ENCODE measurements around the gene GNG4. TPM values are rescaled to one million over a fixed set of nuclear protein-coding genes. Genes with fewer than 3 reads are reported as not detected.

Gene GNG4
- total and polyA plus RNA-seq, 2 donors (not counting 3 experiments of a cell fraction or from before 2014, with no cell fraction given) = 0.10 TPM; not detected in 1

- peaks cover 7% of the 10 kb centered on the region for H3K4me1 ChIP-seq (ENCODE audit: control insufficient read depth, extremely low read depth, insufficient read depth, low read length)
- dilution Hi-C loops (cut with MboI; ENCODE audit: extremely low pct_ligation_motif_present, low sequenced_read_pairs) (no loop called here), intact Hi-C loops (cut with micrococcal nuclease) (loop anchor here (1.0 kb wide), 1 partner anchor 326 kb away; no protein-coding TSS in a partner anchor)
- FAIRE-seq (no peak), DNase-seq (ENCODE audit: low read depth, low spot score) (no peak)
- H3K27me3 ChIP-seq (ENCODE audit: control insufficient read depth in 2 of 2, insufficient read depth in 2 of 2, low read length in 2 of 2) = peaks cover 0 to 2% of the 10 kb centered on the region in 2 experiments
- no peak overlapping the region for H3K4me3 ChIP-seq (replicated peaks in 1 of 3; ENCODE audit: insufficient read depth in 1 of 3, low read depth in 1 of 3, low read length in 3 of 3)
- H3K79me2 ChIP-seq (ENCODE audit: control insufficient read depth, insufficient read depth, low read length) = no peaks in the 10 kb centered on the region
- H4K20me1 ChIP-seq (replicated peaks; ENCODE audit: control insufficient read depth, extremely low read depth, insufficient read depth, low read length) = no peaks in the 10 kb centered on the region
- TF ChIP-seq MYC (IDR thresholded peaks at IDR 0.05; ENCODE audit: low read depth, low read length) (no peak), MAX (IDR thresholded peaks at IDR 0.05; ENCODE audit: insufficient read depth, insufficient read length) (no peak), JUN (IDR thresholded peaks at IDR 0.05; ENCODE audit: borderline replicate concordance, insufficient read depth, insufficient read length, low read depth) (no peak), CTCF (IDR thresholded peaks at IDR 0.05; ENCODE audit: extremely low read depth in 1 of 2, insufficient read depth in 1 of 2, low read depth in 1 of 2, low read length in 2 of 2) (no peak), GATA2 (IDR thresholded peaks at IDR 0.05; ENCODE audit: insufficient read depth, insufficient read length, low read depth, low read length) (no peak), FOS (IDR thresholded peaks at IDR 0.05; ENCODE audit: borderline replicate concordance, insufficient read depth, low read length) (no peak)
- H2AFZ ChIP-seq (ENCODE audit: low read depth, low read length) = no peak overlapping the region
- H3K9me1 ChIP-seq (replicated peaks; ENCODE audit: control insufficient read depth, extremely low read depth, insufficient read depth, low read length) = no peaks in the 10 kb centered on the region
- H3K36me3 ChIP-seq (ENCODE audit: control insufficient read depth in 2 of 2, extremely low read depth in 1 of 2, insufficient read depth in 2 of 2, low read length in 2 of 2) = no peaks in the 10 kb centered on the region
- no peak overlapping the region for H3K9ac ChIP-seq (replicated peaks; ENCODE audit: extremely low read depth, insufficient read depth, low read length)
- H3K4me2 ChIP-seq (ENCODE audit: insufficient read depth, low read length) = no peak overlapping the region
- BruUV-seq (replicated peaks) = no TSS peak
- ChIA-PET POLR2A (no interaction called here), CTCF (interaction anchor here (1.0 kb wide), 1 partner anchor 17 kb away, joined by 3 read pairs; no protein-coding TSS in a partner anchor)
- no peak overlapping the region for H3K27ac ChIP-seq (ENCODE audit: insufficient read depth, low read depth, low read length)
- no peaks in the 10 kb centered on the region for H3K9me3 ChIP-seq (replicated peaks; ENCODE audit: control insufficient read depth, insufficient read depth, low read length)
Measured at GRCh38 chr1:235640580-235640979, 9.0 kb downstream of the GNG4 start.

Measured in endothelial cell of umbilical vein (primary cell).